H9 (cell line): Measurements from ENCODE around the gene KRT78. TPM values are rescaled to one million over a fixed set of nuclear protein-coding genes. Genes with fewer than 3 reads are reported as not detected.

Source experiments
- DNase-seq: peaks from one replicate; pipeline ENCODE4 v3.0.0-alpha.2; 2017
- H2AFZ ChIP-seq: one replicate; pipeline ENCODE4 v1.6.1; 2013; ENCODE audit warnings: mild to moderate bottlenecking, low read length, control low read depth, moderate library complexity
- H2AK5ac ChIP-seq: 2 replicates; pipeline ENCODE4 v1.6.1; 2013; ENCODE audit warnings: low read length, control low read depth, mixed read lengths; ENCODE audit not compliant: insufficient read length
- H2BK120ac ChIP-seq: one replicate; pipeline ENCODE4 v1.6.1; 2013; ENCODE audit warnings: low read depth, mild to moderate bottlenecking, low read length, control low read depth, inconsistent platforms; ENCODE audit not compliant: poor library complexity, severe bottlenecking
- H2BK12ac ChIP-seq: 2 replicates; pipeline ENCODE4 v1.6.1; 2013; ENCODE audit warnings: low read length, control low read depth, mixed read lengths, low read depth; ENCODE audit not compliant: insufficient read length
- H2BK15ac ChIP-seq: 2 replicates; pipeline ENCODE4 v1.6.1; 2013; ENCODE audit warnings: low read depth, low read length, control low read depth
- H2BK20ac ChIP-seq: one replicate; pipeline ENCODE4 v1.6.1; 2013; ENCODE audit warnings: low read depth, mild to moderate bottlenecking, low read length, control low read depth, inconsistent platforms; ENCODE audit not compliant: poor library complexity, severe bottlenecking
- H2BK5ac ChIP-seq: 2 replicates; pipeline ENCODE4 v1.6.1; 2013; ENCODE audit warnings: low read length, control low read depth, mixed read lengths; ENCODE audit not compliant: insufficient read length
- H3K14ac ChIP-seq: 2 replicates; pipeline ENCODE4 v1.6.1; 2013; ENCODE audit warnings: low read length, control low read depth; ENCODE audit not compliant: insufficient read depth
- H3K18ac ChIP-seq: 2 replicates; pipeline ENCODE4 v1.6.1; 2013; ENCODE audit warnings: low read depth, mild to moderate bottlenecking, mixed read lengths, low read length, control low read depth; ENCODE audit not compliant: insufficient read length
- H3K23ac ChIP-seq: 2 replicates; pipeline ENCODE4 v1.6.1; 2013; ENCODE audit warnings: low read length, control low read depth, mixed read lengths, low read depth; ENCODE audit not compliant: insufficient read length
- H3K23me2 ChIP-seq: 2 replicates; pipeline ENCODE4 v1.6.1; 2013; ENCODE audit warnings: low read depth, mild to moderate bottlenecking, mixed read lengths, low read length, control low read depth; ENCODE audit not compliant: insufficient read length, poor library complexity, severe bottlenecking
- H3K27ac ChIP-seq: 2 replicates; pipeline ENCODE4 v1.5.1; 2013; ENCODE audit warnings: low read length, control low read depth, mixed read lengths, low read depth; ENCODE audit not compliant: insufficient read length
- H3K27me3 ChIP-seq: 2 replicates; pipeline ENCODE4 v1.6.1; 2013; ENCODE audit warnings: low read length, control low read depth, inconsistent platforms; ENCODE audit not compliant: insufficient read depth
- H3K4ac ChIP-seq: 2 replicates; pipeline ENCODE4 v1.6.1; 2013; ENCODE audit warnings: low read depth, mild to moderate bottlenecking, control low read depth, inconsistent platforms, low read length, moderate library complexity
- H3K4me1 ChIP-seq: 2 replicates; pipeline ENCODE4 v1.6.1; 2013; ENCODE audit warnings: low read length, control low read depth, inconsistent platforms; ENCODE audit not compliant: insufficient read depth
- H3K4me2 ChIP-seq: 2 replicates; pipeline ENCODE4 v1.6.1; 2013; ENCODE audit warnings: low read length, control low read depth, mixed read lengths; ENCODE audit not compliant: insufficient read length, insufficient read depth
- H3K56ac ChIP-seq: 2 replicates; pipeline ENCODE4 v1.6.1; 2013; ENCODE audit warnings: low read depth, mild to moderate bottlenecking, mixed read lengths, low read length, control low read depth; ENCODE audit not compliant: insufficient read length
- H3K79me1 ChIP-seq: 2 replicates; pipeline ENCODE4 v1.6.1; 2013; ENCODE audit warnings: low read depth, mild to moderate bottlenecking, moderate library complexity, low read length, control low read depth, inconsistent platforms; ENCODE audit not compliant: insufficient read depth, poor library complexity, severe bottlenecking
- H3K79me2 ChIP-seq: 2 replicates; pipeline ENCODE4 v1.6.1; 2013; ENCODE audit warnings: low read length, control low read depth, inconsistent platforms; ENCODE audit not compliant: insufficient read depth
- H3K9ac ChIP-seq: 2 replicates; pipeline ENCODE4 v1.6.1; 2013; ENCODE audit warnings: low read length, control low read depth, mixed read lengths; ENCODE audit not compliant: insufficient read length; ENCODE audit errors: extremely low read depth
- H3K9me3 ChIP-seq: one replicate; pipeline ENCODE4 v1.6.1; 2013; ENCODE audit warnings: low read depth, low read length, inconsistent platforms; ENCODE audit not compliant: control insufficient read depth
- H3T11ph ChIP-seq: one replicate; pipeline ENCODE4 v1.6.1; 2013; ENCODE audit warnings: mild to moderate bottlenecking, low read length, control low read depth, inconsistent platforms
- H4K20me1 ChIP-seq: one replicate; pipeline ENCODE4 v1.6.1; 2013; ENCODE audit not compliant: control insufficient read depth, insufficient read length, insufficient read depth
- H4K5ac ChIP-seq: 2 replicates; pipeline ENCODE4 v1.6.1; 2013; ENCODE audit warnings: low read depth, mild to moderate bottlenecking, mixed read lengths, low read length, control low read depth; ENCODE audit not compliant: insufficient read length
- H4K8ac ChIP-seq: replicated peaks from 2 replicates; pipeline ENCODE4 v1.6.1; 2013; ENCODE audit warnings: low read length, control low read depth, mixed read lengths, low read depth; ENCODE audit not compliant: insufficient read length
- H4K91ac ChIP-seq: 2 replicates; pipeline ENCODE4 v1.6.1; 2013; ENCODE audit warnings: low read depth, mild to moderate bottlenecking, moderate library complexity, mixed read lengths, low read length, control low read depth; ENCODE audit not compliant: insufficient read length
- H3K27ac Mint-ChIP-seq, 3 experiments: 2 replicates in 2 of 3; 3 replicates in 1 of 3; pipeline ENCODE4 v1.8.0; 2020 to 2021; ENCODE audit warnings: mixed read lengths in 3 of 3, mild to moderate bottlenecking in 1 of 3, moderate library complexity in 1 of 3
- H3K27me3 Mint-ChIP-seq: 2 replicates; pipeline ENCODE4 v1.8.0; 2021; ENCODE audit warnings: low read depth, mild to moderate bottlenecking, moderate library complexity, mixed read lengths
- H3K36me3 Mint-ChIP-seq, 3 experiments: 2 replicates in 2 of 3; 3 replicates in 1 of 3; pipeline ENCODE4 v1.8.0; 2020 to 2021; ENCODE audit warnings: low read depth in 3 of 3, mixed read lengths in 3 of 3; ENCODE audit not compliant: insufficient read depth in 1 of 3
- H3K4me1 Mint-ChIP-seq, 2 experiments: 2 replicates each; pipeline ENCODE4 v1.8.0; 2020; ENCODE audit warnings: mixed read lengths in 2 of 2
- H3K4me3 Mint-ChIP-seq, 2 experiments: 2 replicates in 1 of 2; 3 replicates in 1 of 2; pipeline ENCODE4 v1.8.0; 2020 to 2021; ENCODE audit warnings: mild to moderate bottlenecking in 2 of 2, mixed read lengths in 2 of 2, moderate library complexity in 1 of 2
- H3K9me3 Mint-ChIP-seq, 2 experiments: 2 replicates in 1 of 2; 3 replicates in 1 of 2; pipeline ENCODE4 v1.8.0; 2020; ENCODE audit warnings: mild to moderate bottlenecking in 2 of 2, mixed read lengths in 2 of 2, moderate library complexity in 1 of 2
- WGBS: extraction: QIAGEN DNeasy Blood & Tissue Kit; methylation state at CpG from one replicate; pipeline ENCODE4 v1.1.7; 2013; ENCODE audit warnings: missing lambda C conversion rate, low lambda C conversion rate, mixed read lengths; ENCODE audit not compliant: insufficient read length; ENCODE audit errors: extremely low coverage; 5-methylcytosine and 5-hydroxymethylcytosine counted together
- total RNA-seq: library from RNA; stranded (reverse); gene quantifications from 2 replicates; pipeline ENCODE4 v1.2.1, GENCODE V29; 2021
- TF ChIP-seq, protein P1 (sequence below): fragments of 200-600 bp; sonication (generic); conservative IDR thresholded peaks from 3 replicates; pipeline ENCODE4 v1.8.0; 2021; ENCODE audit warnings: antibody characterized with exemption, mild to moderate bottlenecking

Gene KRT78
- total RNA-seq, 1 experiment from 2014 or later: not detected

DNA sequence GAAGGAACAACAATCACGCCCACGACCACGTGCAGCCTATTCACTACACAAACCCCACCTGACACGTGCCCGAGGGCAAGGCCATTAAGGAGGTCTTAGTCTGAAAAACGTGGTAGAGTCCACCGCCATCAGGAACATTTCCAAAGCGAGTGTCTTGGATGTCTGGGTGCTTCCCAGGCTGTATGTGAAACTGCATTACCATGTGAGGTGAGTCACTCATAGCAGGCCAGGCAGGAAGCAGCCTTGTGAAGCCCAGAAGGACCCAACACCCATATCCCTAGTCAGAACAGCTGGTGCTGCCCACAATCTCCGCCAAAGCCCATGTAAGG lies 11.4 kb downstream of the KRT78 start:
- TF ChIP-seq, protein P1, sequence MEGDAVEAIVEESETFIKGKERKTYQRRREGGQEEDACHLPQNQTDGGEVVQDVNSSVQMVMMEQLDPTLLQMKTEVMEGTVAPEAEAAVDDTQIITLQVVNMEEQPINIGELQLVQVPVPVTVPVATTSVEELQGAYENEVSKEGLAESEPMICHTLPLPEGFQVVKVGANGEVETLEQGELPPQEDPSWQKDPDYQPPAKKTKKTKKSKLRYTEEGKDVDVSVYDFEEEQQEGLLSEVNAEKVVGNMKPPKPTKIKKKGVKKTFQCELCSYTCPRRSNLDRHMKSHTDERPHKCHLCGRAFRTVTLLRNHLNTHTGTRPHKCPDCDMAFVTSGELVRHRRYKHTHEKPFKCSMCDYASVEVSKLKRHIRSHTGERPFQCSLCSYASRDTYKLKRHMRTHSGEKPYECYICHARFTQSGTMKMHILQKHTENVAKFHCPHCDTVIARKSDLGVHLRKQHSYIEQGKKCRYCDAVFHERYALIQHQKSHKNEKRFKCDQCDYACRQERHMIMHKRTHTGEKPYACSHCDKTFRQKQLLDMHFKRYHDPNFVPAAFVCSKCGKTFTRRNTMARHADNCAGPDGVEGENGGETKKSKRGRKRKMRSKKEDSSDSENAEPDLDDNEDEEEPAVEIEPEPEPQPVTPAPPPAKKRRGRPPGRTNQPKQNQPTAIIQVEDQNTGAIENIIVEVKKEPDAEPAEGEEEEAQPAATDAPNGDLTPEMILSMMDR: no peak
- Histone ChIP-seq H4K20me1 (no peaks in the 10 kb centered on the region), H2BK15ac (no peak overlapping the region), H2AFZ (no peak overlapping the region), H3T11ph (no peak overlapping the region), H4K5ac (no peak overlapping the region), H3K4me1 (no peaks in the 10 kb centered on the region), H4K8ac (no peak overlapping the region), H2BK20ac (no peak overlapping the region), H3K56ac (no peak overlapping the region), H3K23me2 (no peaks in the 10 kb centered on the region), H3K9ac (no peak overlapping the region), H4K91ac (no peak overlapping the region), H3K4me2 (no peak overlapping the region), H3K27ac (no peak overlapping the region), H3K4ac (no peak overlapping the region), H2BK5ac (no peak overlapping the region), H3K14ac (no peak overlapping the region), H3K79me1 (no peaks in the 10 kb centered on the region), H3K79me2 (no peaks in the 10 kb centered on the region), H2AK5ac (no peak overlapping the region), H3K23ac (no peak overlapping the region), H3K27me3 (no peaks in the 10 kb centered on the region; the same call in 1 of the 2 replicates), H2BK120ac (no peak overlapping the region), H3K9me3 (no peaks in the 10 kb centered on the region), H3K18ac (no peak overlapping the region), H2BK12ac (no peak overlapping the region)
- WGBS: no CpG with 5 or more reads among the region's 9 CpGs
- Mint-ChIP-seq H3K36me3 (no peaks in the 10 kb centered on the region), H3K9me3 (no peaks in the 10 kb centered on the region), H3K4me1 (no peaks in the 10 kb centered on the region; a peak in 1 of 4 replicates), H3K27me3 (peaks cover 17% of the 10 kb centered on the region), H3K27ac (peak overlapping the region in 1 of 3 experiments; percentile 88; a peak in 2 of 7 replicates), H3K4me3 (no peak overlapping the region)
- peak; percentile 28 for DNase-seq
